GM19238 (cell line): ENCODE results near the gene GNAT3.

Experiments
- DNase-seq: peaks from one replicate; pipeline ENCODE4 v3.0.0; 2011; ENCODE audit warnings: low spot score; ENCODE audit not compliant: insufficient read length

The GNAT3 gene

DNA sequence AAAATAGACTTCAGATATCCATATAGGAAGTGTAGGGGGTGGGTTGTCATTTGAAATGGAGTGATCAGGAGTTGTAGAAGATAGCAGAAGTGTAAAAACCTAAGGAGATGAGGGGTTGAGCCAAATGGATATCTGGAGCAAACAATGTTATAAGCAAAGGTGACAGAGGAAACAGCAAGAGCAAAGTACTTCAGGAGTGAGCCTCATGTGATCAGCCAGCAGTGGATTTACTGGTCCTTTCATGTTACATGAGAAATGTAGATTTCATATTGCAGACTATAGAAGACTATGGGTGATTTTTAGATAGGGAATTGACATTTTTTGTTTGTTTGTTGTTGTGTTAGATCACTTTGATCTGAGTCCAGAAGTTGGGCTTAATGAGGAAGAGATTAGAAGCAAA, 47.7 kb downstream of the GNAT3 start:
- DNase-seq: no peak

DNA sequence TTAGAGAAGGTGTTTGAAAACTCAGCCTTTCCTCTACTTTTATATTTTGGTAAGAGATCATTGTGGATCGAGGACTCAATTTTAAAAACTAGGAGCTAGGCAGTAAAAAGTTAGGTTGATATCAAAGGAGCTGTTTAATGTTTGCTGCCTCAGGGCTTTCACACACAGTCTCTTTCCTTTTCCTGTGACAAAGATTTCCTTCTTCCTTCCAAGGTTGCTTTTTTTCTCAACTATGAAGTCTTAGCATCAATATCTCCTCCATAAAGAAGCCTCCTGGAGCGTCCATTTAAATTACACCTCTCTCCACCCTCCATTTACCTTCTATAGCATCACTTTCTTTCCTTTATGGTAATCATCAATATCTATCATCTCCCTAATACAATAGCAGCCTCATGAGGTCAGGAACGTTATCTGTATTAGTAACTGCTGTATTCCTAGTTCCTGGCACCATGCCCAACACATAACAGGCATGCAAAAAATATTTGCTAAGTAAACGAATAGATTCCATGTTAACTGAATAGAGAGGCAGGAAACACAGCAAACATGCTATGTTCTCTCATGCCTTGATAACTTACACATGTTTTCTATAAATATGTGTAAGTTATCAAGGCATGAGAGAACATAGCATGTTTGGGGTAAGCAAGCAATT, 48.5 kb downstream of the GNAT3 start:
- no peak for DNase-seq

DNA sequence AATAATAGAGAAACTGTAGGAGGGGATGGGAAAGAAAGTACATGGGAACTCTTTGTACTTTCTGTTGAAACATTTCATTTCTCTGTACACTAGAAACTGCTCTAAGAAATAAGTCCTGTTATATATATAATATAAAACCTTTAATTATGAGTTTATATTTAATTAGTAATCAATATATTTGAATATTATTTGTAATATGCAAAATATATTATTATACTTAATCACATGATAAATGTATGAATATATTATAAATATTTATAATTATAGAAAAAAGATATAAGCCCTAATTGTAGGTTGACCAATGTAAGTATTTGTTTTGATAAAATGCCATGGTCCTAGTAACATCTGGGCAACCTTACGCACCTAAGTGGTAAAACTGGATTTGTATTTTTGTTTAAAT, 51.0 kb downstream of the GNAT3 start:
- no peak for DNase-seq

DNA sequence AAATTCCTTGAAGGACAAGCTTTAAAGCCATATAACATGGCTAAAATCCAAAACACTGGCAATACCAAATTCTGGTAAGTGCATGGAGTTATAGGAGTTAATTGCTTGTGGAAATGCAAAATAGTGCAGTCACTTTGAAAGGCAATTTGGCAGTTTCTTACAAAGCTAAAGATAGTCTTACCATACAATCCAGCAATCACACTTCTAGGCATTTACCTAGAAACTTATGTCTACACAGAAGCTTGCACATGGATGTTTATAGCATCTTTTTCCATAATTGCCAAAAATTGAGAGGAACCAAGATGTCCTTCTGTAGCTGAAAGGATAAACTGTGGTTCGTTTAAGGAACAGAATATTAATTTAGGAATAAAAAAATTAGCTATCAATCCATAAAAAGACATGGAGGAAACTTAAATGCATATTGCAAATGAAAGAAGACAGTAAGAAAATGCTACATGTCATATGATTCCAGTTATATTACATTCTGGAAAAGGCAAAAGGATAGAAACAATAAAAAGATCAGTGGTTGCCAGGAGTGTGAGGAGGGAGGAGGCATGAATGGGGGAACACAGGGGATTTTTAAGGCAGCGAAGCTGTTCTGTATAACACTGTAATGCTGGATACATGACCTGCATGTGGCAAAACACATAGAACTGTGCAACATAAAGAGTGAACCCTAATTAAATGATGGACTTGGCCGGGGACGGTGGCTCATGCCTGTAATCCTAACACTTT, 51.9 kb downstream of the GNAT3 start:
- no peak for DNase-seq

DNA sequence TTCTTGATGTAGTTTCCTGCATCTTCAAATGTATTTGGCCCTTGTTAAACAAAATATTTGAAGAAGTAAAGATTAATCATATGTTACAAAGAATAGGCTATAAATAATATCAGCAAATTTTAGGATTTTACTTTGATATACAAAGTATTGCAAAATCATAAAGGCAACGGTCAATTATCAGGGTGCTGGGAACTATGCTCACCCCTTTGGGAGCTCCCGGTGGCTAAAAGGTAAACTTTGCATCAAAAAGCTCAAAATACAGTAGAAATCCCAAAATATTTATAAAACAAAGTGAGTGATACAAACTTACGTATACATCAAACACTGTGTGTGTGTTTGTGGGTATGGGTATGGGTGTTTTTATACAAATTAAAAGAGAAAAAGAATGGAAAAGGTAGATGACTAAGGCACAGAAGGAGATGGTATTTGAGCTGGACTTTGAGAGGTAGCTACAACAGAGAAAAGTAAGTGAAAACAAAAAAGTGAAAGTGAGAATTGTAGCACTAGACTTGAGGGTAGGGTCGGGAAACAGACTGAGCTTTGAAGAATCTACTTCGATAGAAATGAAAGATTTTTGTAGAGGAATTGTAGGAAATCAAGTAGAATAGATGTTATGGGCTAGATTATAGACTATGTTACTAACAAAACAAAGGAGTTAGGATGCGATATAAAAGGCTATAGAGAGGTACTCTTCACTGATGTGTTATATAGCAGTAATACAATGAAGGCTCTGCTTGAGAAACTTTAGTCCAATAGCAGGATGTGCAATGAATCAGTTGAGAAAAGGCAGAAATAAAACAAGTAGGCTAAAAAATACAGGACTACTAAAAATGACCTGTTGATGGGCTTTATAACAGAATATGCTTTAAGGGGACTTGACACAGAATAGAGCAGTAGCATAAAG, 52.8 kb downstream of the GNAT3 start:
- DNase-seq: no peak

DNA sequence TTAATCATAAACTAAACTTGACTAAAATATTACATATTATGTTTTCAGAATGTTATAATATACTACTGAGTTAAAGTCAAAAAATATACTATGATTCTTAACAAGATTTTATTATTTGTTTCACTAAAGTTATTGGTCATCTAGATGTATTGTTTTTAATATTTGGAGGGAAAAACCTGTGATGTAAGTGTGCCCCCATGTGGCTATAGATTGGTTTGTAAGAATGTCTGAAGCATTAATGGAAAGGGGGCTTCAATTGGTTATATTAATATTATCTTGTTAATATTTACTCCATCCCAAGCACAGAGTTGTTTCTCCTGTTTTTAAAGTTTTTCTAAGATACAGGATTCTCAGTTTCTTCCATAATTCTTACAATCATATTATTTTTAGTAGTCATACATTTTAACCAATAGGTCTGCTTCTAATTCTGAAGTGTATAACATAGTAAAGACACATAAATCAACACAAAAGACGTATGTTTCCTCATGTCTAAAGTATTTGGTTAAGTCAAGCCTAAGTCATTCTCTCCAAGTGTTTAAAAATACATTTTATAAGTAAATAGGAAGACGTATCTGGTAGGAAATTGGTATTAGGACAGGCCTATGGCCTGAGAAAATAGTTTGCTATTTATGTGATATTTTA, 58.0 kb downstream of the GNAT3 start:
- no peak for DNase-seq

DNA sequence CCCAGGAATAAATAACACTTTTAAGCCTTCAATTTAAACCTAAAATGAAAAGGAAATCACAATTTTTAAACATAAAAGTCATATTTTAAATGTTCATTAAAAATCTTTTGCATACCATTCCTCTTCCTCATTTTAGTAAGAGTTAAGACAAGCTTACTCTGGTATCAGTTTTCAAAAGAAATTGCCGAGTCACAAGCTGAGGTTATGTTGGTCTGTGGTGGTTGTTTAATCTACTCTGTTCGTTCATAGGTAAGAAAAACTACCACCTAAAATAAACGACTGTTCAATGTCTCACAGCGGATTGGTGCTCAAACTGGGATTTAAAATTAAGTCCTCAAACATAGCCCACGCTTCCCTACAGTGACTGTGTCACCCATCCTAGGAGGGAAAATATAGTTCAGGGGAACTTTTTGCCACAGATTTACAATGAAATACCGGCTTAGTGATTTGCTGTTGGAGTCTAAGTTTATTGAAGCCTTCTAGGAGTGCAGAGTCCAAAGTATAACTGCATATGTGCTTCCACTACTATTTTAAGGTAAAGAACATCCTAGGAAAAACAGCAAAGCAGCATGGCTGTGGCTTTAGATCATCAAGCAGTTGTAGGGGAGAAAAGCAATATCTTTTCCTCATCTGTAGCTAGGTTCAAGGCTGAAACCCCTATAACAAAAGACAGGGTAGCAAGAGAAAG, 61.1 kb downstream of the GNAT3 start:
- DNase-seq: no peak

DNA sequence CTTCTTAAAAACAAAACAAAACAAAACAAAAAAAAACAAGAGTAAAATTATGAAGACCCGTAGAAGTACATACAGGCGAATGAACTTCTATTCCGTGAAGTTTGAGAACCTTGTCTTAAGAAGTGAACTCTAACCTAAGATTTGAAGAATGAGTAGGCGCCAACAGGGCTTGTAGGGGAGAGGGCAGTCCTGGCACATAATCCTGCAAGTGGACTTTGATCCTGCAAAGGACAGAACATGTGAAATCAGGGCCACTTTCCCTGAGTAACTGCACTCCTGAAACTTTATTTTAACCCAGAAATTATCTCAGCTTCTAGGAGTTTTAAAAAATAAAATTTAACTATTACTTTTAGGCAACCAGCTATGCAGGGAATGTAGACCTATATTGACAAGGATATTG, 62.0 kb downstream of the GNAT3 start:
- DNase-seq: no peak

DNA sequence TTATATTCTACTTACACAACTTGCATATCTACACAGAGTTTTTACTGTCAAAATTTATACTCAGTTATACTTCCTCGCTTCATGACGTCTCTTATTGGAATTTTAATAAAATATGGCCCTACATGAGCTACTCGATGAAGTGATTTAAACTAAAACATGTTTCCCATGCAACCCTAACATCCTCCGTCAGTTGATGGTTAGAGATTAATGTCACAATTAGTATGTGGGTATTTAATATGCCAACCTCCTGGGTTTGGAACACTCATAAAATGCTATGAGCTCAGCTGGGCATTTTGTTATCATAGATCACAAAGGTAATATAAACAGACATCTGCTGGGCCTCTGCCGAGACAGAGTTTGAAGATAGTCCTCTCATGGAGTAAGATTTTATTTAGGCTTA, 66.5 kb downstream of the GNAT3 start:
- DNase-seq: no peak

DNA sequence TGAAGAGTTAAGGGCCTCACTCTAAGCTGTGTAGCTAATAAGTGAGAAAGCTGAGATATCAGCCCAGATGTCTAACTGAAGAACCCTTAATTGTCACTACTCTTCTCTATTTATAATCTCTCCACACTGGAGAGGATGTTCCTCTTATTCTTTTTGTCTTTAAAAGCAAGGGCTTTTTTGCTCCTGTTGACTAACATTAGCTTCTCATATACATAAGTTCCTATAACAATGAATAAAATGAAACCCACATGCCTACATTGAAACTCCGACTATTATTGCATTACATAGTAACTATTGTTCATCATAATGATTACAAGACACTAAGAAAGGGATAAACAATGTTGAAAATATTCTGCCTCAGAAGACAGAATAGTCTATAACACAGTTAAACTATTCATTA, 67.1 kb downstream of the GNAT3 start:
- DNase-seq: no peak

DNA sequence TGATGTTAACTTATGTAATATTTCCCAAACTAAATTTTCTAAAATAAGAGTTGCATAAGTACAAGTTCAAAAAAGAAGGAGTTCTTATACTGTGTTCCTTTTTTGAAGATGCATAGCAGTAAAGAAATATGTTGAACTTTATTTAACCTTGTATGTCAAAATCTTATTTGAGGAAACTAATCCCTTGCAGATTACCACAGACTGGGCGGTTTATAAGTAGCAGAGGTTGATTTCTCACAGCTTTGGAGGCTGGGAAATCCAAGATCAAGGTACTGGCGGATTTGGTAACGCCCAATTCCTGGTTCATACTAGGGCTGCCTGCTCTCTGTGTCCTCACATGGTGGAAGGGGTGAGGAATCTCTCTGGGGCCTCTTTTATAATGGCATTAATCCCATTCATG, 68.5 kb downstream of the GNAT3 start:
- no peak for DNase-seq

DNA sequence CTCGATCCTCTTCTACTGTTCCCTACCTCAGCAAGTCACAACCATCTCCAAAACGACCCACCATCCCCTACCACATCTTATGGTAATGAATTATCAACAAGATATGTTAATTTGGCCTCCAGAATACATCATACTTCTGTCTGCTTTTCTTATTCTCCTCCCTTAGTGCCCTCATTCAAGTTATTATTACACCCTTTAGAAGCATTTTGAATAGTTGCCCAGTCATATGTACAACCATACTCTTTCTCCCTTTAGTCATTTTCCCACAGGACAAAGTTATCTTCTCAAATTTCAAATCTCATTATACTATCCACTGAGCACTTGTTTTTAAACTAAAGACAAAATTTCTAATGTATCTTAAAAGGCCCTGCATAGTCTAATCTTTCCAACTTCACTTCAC, 71.0 kb downstream of the GNAT3 start:
- no peak for DNase-seq

DNA sequence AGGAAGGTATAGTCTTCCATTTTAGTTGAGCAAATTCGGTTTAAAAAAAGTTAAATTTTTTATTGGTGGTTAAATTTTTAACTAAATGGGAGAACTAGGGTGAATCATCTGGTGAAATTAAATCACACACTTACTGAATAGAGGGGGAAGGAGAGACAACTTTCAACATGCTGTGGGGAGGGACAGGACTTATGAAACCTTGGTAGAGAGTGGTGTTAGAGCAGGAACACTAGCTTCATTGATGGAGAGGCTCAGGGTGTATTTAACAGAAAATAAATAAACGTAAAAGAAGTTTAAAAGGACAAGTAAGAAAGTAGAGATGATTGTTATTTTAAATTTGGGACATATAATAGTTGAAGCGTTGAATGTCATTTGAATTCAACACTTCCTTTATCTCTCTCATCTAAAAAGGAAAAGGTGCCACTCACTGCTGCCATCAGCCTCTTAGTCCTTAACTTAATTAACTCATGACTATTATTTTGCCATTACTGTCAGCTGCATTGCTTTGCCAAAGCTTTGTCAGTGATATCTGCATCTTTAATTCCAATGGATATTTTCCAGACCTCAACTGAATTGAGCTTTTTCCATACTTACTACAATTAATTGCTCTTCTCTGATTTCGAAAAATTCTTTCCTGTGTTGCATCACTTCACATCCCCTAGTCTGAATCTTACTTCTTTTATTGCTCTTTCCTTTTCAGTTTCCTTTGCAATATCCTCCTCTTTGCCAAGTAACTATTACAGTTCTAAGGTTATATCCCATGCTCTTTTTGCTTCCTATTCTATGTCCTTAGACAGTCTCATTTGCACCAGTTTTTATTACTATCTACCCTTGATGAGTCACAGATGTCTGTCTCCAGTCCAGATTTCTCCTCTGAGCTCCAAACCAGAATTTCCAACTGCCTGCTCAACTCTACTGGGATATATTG, 71.7 kb downstream of the GNAT3 start:
- DNase-seq: no peak

DNA sequence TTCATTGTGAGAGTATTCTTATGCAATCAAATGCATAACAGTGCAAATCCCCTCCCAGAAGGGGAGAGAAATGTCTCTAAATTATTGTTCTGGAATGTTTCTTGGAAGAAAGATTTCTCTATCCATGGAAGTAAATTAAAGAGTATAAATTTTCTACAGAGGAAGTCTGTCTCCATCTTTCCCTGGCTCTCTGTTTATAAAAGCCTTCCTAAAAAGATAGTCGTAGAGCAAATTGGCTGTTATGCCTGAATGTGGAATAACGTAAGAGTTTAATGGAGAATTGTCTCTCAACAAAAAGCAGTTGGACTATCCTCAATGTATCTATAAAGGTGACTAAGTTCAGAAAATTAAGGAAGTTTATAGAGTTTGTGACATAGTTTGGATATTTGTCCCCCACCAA, 76.3 kb downstream of the GNAT3 start:
- no peak for DNase-seq

DNA sequence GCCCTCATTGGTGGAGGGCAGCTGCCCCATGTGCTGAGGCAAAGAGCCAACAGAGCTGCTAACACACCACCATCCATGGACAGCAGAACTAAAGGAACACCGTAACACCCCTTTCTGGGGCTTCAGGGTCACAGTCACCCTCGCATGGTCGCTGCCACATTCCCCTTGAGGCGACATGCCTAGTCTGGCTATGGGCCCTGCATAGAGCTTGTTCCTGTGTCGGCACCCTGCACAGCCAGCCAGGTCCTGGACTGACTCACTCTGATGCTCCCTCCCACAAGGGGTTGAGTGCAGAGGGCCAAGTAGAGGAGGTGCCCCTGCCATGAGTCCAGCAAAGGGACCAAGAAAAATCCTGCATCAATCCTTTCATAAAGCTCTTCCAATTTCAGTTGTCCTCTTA, 77.8 kb downstream of the GNAT3 start:
- no peak for DNase-seq

DNA sequence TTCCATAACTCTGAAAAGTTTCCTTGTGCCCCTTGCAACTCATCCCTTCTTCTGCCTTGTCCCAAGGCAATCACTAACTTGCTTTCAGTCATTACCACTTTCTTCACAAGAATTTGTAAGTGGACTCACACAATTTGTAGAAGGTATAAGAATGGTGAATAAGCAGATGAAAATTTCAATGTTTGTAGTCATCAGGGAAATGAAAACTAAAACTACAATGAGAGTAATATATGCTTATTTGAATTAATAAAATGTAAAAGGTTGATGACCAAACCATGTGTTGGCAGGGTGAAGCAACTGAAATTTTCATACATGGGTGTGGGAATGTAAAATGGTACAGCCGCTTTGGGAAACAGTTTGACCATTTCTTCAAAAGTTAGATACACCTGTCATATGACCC, 79.7 kb downstream of the GNAT3 start:
- no peak for DNase-seq

DNA sequence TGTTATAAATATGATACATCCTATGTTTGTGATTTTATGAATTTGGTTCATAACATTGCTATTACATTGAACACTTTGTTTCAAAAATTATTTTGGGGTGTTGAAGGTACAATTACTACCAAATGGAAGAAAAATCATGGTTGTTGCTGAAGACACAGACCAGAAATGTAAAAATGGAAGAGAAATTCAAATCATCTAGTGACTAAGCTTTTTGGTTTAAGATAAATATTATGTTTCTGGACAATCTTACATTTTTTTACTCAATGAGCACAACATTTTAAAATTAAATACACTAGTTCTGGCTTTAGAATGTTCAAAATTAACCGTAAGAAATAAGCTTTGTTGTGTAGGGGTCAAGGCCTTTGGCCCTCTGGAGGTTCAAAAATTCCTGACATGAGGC, 82.7 kb downstream of the GNAT3 start:
- no peak for DNase-seq

DNA sequence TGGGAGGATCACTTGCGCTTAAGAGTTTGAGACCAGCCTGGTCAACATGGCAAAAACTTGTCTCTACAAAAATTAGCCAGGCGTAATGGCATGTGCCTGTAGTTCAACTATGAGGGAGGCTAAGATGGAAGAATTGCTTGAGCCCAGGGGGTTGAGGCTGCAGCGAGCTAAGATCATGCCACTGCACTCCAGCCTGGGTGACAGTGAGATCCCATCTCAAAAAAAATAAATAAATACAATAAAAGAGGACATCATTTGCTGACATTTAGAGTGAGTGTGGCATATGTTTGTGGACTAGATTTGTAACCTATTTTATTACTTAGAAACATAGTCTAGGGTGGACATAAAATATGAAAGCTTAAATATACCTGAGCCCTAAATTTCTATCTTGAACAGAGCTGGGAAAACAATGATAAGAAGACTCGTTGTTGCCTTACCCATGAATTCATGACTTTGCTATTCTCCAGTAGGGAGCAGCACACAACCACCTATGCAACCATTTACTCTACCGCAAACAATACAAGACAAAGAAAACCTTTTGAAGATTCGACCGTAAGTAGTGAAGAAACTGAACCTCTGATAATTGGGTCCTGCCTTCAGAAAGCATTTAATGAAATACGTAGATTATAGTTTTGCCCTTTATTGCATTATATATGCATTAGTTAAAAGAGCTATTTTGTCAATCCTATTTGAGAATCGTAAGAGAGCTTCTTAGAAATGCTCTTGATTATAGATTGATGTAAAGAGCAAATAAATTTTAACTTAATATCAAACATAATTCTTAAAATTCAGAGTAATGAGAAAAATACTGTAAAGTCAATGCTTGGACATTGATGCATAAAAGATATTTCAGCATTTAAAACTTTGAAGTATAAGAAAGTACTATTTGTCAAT, 83.5 kb downstream of the GNAT3 start:
- DNase-seq: no peak

DNA sequence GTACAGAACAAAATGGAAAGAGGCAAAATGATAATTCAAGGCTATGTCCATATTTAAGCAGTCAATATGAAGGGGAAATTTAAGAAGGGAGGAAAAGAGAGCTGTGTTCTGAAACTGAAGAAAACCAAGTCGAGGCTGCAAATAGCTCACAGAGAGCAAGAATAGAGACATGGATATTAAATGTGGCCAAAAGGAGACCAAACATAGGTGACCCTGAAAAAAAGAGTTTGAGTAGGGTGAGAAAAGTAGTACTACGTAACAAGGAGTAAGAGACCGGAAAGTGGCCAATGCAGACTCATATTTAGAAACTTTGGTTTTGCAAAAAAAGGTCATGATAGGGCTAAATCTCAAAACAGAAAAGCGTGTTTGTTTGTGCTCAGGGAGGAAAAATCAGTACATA, 84.6 kb downstream of the GNAT3 start:
- no peak for DNase-seq
